Testis (tissue), 3 donors: ENCODE results near the gene MAEA. TPM values are rescaled to one million over a fixed set of nuclear protein-coding genes. Genes with fewer than 3 reads are reported as not detected.

ENCODE experiments used
- DNase-seq: peaks from one replicate; pipeline ENCODE4 v3.0.0-alpha.2; 2019
- H3K27ac ChIP-seq, 2 donors: fragments of 200-600 bp; sonication (generic); one replicate each; pipeline ENCODE4 v1.5.1; 2019
- H3K27me3 ChIP-seq: fragments of 200-600 bp; sonication (generic); one replicate; pipeline ENCODE4 v1.5.1; 2019
- H3K36me3 ChIP-seq: fragments of 200-600 bp; sonication (generic); one replicate; pipeline ENCODE4 v1.5.1; 2017; ENCODE audit warnings: low read depth; ENCODE audit errors: missing control alignments
- H3K4me1 ChIP-seq: fragments of 200-600 bp; sonication (generic); one replicate; pipeline ENCODE4 v1.5.1; 2019
- H3K4me3 ChIP-seq, 2 donors: fragments of 200-600 bp; sonication (generic); one replicate each; pipeline ENCODE4 v1.5.1; 2017 to 2019
- H3K9me3 ChIP-seq: fragments of 200-600 bp; sonication (generic); one replicate; pipeline ENCODE4 v1.5.1; 2017
- POLR2A ChIP-seq: fragments of 450-650 bp; IDR thresholded peaks from one replicate; pipeline ENCODE4 v1.6.1; 2017; ENCODE audit warnings: antibody characterized with exemption, mild to moderate bottlenecking, moderate library complexity
- WGBS, 2 donors: methylation state at CpG; one replicate each; pipeline ENCODE4 v1.1.5; 2018; 5-methylcytosine and 5-hydroxymethylcytosine counted together
- intact Hi-C: fragments of 100-400 bp; cut with DNase I; formaldehyde crosslinking; loops from one replicate; pipeline ENCODE4 v1.15.1; 2023; ENCODE audit warnings: low total_unique reads
- polyA plus RNA-seq: library from polyadenylated mRNA; stranded (reverse); fragments of 350-450 nt; fragmentation: Illumina TruSeq; extraction: RNeasy Lipid Tissue Mini Kit (QIAGEN cat#74804); gene quantifications from one replicate; pipeline ENCODE4 v1.2.3, GENCODE V29; 2014; ENCODE audit warnings: low read depth, low replicate concordance; ENCODE audit not compliant: insufficient read depth
- total RNA-seq, 2 donors: library from RNA; depleted of rRNA; stranded (reverse); fragments of >200 nt; gene quantifications; one replicate each; pipeline ENCODE4 v1.2.3, GENCODE V29; 2016
- TF ChIP-seq, protein P1 (sequence below), 3 experiments: fragments of 450-650 bp in 2 of 3; fragments of 200-600 bp in 1 of 3; sonication (generic) in 1 of 3; IDR thresholded peaks; one replicate each; pipeline ENCODE4 v1.5.1; 2016 to 2019; ENCODE audit warnings: antibody characterized with exemption in 3 of 3, mild to moderate bottlenecking in 2 of 3, moderate library complexity in 1 of 3

Gene MAEA
- total and polyA plus RNA-seq, 3 donors from 2014 or later = 71.2 to 129 (median 94.2) TPM

DNA sequence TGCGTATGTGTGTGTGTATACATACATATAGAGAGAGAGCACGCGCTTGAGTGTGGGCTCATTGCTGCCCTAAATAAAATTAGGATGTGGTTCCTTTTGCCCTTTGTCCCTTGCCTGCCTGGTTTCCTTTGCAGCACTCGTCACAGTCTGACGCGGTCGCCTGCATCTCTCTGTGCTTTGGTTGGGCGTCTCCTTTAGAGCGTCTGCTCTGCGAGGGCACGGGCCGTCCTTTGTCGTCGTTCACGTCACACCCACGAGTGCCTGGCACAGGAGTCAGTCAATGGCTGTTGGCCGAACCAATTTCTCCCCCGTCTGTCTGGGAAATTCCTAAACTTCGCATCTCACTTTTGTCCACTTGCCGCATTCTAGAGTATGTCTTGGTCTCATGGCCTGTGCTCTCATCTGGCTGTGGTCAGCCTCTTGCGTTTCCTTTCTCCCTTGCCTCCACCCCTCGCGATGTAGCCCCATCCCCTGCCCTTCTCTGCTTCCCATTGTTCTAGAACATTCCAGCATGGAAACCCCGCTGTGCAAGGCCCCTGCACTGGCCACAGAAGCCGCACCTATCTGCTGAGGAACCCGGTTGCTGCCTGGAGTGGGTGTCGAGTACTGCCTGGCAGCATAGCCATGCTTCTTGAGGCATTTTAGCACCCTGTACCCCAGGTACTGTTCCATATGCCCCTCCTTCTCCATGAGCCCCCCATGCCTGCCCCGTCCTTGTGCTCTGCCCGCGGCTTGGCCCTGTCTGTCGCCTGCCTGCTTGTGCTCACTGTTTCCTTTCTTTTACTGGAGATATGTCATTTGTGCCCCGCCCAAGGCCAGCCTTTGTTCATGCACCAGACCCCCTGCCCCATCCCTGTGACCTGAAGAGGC lies 8.0 kb downstream of the MAEA start:
- no peak for TF ChIP-seq POLR2A
- TF ChIP-seq, protein P1, sequence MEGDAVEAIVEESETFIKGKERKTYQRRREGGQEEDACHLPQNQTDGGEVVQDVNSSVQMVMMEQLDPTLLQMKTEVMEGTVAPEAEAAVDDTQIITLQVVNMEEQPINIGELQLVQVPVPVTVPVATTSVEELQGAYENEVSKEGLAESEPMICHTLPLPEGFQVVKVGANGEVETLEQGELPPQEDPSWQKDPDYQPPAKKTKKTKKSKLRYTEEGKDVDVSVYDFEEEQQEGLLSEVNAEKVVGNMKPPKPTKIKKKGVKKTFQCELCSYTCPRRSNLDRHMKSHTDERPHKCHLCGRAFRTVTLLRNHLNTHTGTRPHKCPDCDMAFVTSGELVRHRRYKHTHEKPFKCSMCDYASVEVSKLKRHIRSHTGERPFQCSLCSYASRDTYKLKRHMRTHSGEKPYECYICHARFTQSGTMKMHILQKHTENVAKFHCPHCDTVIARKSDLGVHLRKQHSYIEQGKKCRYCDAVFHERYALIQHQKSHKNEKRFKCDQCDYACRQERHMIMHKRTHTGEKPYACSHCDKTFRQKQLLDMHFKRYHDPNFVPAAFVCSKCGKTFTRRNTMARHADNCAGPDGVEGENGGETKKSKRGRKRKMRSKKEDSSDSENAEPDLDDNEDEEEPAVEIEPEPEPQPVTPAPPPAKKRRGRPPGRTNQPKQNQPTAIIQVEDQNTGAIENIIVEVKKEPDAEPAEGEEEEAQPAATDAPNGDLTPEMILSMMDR (IDR thresholded peaks at IDR 0.05) = no peak
- Histone ChIP-seq H3K27ac (no peak overlapping the region), H3K4me1 (peaks cover 16% of the 10 kb centered on the region), H3K9me3 (no peaks in the 10 kb centered on the region), H3K27me3 (no peaks in the 10 kb centered on the region), H3K4me3 (no peak overlapping the region), H3K36me3 (no peaks in the 10 kb centered on the region)
- 93 to 94% methylated on average over 32 of the region's 32 CpGs for WGBS, 2 donors
- intact Hi-C loops = no loop called here
- no peak for DNase-seq

DNA sequence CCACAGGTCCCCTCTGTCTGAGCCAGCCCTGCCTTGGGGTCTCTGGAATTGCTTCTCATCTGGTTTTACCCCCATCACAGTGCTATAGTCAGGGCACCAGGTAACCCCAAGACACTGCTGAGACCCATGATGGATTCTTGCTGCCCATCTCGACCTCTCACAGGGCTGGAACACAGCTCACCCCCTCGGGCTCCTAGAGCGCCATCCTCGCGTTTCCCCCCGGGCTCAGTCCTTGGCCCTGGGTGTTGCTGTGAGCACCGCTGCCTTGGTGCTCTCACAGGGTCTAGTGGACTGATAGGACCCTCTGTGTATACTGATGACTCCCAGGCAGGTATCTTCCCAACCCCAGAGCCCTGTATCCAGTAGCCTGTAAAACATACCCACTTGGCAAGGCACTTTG lies 8.8 kb downstream of the MAEA start:
- TF ChIP-seq, protein P1 (IDR thresholded peaks at IDR 0.05) = no peak
- no peak for TF ChIP-seq POLR2A
- no peak overlapping the region for H3K4me3 ChIP-seq
- intact Hi-C loops = no loop called here
- H3K9me3 ChIP-seq = no peaks in the 10 kb centered on the region
- no peaks in the 10 kb centered on the region for H3K36me3 ChIP-seq
- no peak for DNase-seq
- 88 to 94% methylated on average over 7 of the region's 7 CpGs for WGBS, 2 donors
- H3K4me1 ChIP-seq = peaks cover 16% of the 10 kb centered on the region
- no peak overlapping the region for H3K27ac ChIP-seq
- no peaks in the 10 kb centered on the region for H3K27me3 ChIP-seq

DNA sequence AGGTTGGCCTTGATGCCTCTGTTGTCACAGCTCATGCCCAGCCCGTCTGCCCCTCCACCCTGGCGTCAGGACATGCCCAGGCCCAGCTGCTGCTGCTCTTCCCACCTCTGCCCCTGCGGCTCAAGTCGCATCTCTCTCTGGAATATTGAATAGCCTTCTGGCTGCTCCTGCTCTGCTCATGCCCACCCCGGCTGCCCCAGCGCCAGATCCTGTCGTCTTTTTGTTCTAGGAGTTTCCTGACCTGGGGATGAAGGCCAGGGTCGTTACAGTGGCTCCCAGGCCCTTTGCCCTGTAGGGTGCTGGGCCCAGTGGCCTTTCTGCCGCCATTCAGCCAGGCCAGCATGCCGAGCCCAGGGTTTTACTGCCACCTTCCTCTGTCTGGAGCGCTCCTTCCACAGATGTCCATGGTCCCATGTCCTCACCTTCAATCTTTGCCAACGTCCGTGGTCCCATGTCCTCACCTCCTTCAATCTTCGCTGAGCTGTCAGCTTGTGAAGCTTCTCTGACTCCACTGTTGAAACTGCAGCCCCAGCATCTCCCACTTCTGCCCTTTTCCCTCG lies 9.7 kb downstream of the MAEA start:
- Histone ChIP-seq H3K27ac (no peak overlapping the region), H3K4me1 (peaks cover 7% of the 10 kb centered on the region), H3K9me3 (no peaks in the 10 kb centered on the region), H3K4me3 (no peak overlapping the region), H3K27me3 (no peaks in the 10 kb centered on the region), H3K36me3 (no peaks in the 10 kb centered on the region)
- 82 to 89% methylated on average over 15 of the region's 15 CpGs for WGBS, 2 donors
- DNase-seq = no peak
- intact Hi-C loops = no loop called here
- TF ChIP-seq, protein P1 (IDR thresholded peaks at IDR 0.05) = no peak
- TF ChIP-seq POLR2A = no peak

DNA sequence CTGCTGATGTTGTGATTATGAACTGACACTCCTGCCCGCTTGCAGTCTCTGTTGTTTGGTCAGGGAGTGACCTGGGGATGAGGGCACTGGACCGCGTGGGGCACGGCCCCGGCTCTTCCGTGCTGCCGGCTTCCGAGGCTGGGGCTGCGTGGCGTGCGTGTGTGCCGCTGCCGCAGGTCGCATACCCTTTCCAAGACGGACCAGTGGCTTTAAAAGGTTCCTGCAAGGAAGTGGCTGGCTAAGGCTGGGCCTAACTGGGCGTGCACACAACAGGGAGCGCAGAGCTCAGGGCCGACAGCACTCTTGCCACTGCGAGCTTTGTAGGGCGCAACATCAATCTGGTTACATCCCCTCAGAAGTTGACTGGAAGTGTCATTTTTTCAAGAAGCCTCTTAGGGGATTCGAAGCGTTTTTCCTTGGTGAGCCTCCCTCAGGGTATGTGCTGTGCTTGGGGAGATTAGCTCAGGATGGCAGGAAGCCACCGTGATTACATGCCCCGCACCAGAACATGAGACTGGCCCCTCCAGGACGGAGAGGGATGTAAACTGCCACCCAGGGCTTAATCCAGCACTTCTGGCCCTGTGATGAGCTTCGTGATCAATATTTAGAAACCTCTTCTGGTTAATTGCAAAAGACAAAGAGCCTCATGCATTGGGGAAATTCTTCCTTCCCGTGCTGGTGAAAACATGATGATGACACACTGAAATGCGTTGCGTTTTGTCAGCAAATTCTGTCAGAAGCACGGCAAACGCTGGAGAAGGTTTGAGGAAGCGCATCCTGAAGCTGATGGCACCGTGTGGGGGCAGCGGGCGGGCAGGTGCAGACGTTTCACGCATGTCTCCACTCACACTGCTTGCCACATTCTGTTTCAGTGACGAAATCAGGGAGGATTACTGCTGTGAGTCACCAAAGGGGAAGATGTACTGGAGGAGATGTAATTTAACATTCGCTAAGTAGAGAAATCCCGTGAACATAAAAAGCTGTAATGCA lies 11.1 kb downstream of the MAEA start:
- Histone ChIP-seq H3K4me1 (no peaks in the 10 kb centered on the region), H3K9me3 (no peaks in the 10 kb centered on the region), H3K36me3 (no peaks in the 10 kb centered on the region), H3K4me3 (no peak overlapping the region), H3K27ac (peak overlapping the region in 1 of 2 donors; percentile 24), H3K27me3 (no peaks in the 10 kb centered on the region)
- intact Hi-C loops = no loop called here
- no peak for TF ChIP-seq POLR2A
- TF ChIP-seq, protein P1 (IDR thresholded peaks at IDR 0.05) = no peak
- WGBS, 2 donors = 82 to 87% methylated on average over 28 to 40 of the region's 40 CpGs
- peak; percentile 39 for DNase-seq
